ENCODE measurements around the gene FAM20A.

The FAM20A gene

GRCh38 chr17:68600931-68601564 lies at the start of gene FAM20A:
TSS of gene FAM20A (minus strand) at chr17:68601367. CDS start at chr17:68600666, 701 bp downstream.
- H3K27ac ChIP-seq = no peak within 1 kb of the TSS
- no peak for TF ChIP-seq CTCF (conservative IDR thresholded peaks at IDR 0.05)

- no peak overlapping the region for H3K27ac ChIP-seq
- TF ChIP-seq CTCF (conservative IDR thresholded peaks at IDR 0.05) = no peak
These were observed 48.2 kb upstream of the FAM20A start for GRCh38 chr17:68649324-68649723.

- H3K27ac ChIP-seq = no peak overlapping the region
- TF ChIP-seq CTCF (conservative IDR thresholded peaks at IDR 0.05) = no peak
These were observed 45.7 kb upstream of the FAM20A start for GRCh38 chr17:68646626-68647526.

- no peak overlapping the region for H3K27ac ChIP-seq
- TF ChIP-seq CTCF (conservative IDR thresholded peaks at IDR 0.05) = no peak
These were observed 40.9 kb upstream of the FAM20A start for GRCh38 chr17:68642118-68642412.

GRCh38 chr17:68641276-68642117 lies 40.3 kb upstream of the FAM20A start:
- no peak overlapping the region for H3K27ac ChIP-seq
- no peak for TF ChIP-seq CTCF (conservative IDR thresholded peaks at IDR 0.05)

GRCh38 chr17:68640242-68640989 lies 39.2 kb upstream of the FAM20A start:
- no peak for TF ChIP-seq CTCF (conservative IDR thresholded peaks at IDR 0.05)
- no peak overlapping the region for H3K27ac ChIP-seq
